Kasumi-1 (cell line): Measurements from ENCODE around the gene THSD7B.
"Not testable (repeated sequence)": the region's sequence is repeated elsewhere in the genome, so short reads cannot be mapped to it uniquely, and the experiment has no call there.

Experiments
- DNase-seq, 2 experiments: peaks; one replicate each; lab custom pipeline; 2025; lab: John Stamatoyannopoulos, UW

The THSD7B gene

DNA sequence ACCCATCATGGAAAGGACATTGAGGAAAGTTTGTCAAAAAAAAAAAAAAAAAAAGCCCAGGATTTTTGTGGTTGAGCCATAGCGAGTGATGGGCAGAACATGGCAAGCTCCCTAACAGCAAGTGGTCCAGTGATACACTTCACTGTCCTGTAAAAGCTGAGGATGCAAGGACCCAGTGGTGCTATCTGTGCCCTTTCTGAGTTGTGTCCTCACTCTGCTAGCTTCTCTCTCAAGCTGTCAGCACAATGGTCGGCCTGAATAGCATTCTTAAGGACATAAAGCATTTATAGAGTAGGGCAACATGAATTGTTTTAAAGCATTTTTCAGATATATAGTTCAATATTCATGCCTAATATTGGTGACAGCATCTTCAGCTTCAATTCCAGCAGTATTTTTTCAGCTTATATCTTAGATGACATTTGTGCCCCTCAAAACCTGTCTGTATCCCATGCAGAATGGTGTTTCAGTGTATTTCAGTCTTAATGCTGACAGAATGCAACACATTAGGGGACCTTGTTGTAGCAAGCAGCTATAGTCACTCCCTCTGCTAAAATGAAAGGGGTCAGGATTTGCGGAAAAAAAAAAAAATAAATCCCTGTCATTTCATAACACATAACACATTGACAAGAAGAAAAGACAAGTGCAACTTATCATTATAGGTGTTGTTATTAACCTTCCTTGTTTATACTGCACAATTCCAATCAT lies 496.7 kb downstream of the THSD7B start:
- no peak for DNase-seq

DNA sequence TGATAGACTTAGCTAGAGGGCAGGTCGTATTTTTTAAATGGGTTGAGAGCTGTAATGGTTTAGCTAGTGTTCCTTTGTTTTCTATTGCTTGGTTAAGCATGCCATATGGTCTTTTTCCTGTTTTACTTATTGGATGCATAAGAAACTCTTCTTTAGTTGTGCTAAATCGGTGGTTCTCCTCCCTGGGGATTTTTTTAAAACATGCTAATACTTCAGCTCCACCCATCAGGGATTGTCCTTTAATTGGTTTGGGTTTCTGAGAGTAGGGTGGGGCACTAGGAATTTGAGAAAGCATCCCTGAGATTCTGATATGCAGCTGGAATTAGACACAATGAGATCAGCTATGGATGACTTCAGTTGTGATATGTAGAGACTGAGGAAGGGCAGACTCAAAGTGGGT lies 497.2 kb downstream of the THSD7B start:
- DNase-seq, result no peak

DNA sequence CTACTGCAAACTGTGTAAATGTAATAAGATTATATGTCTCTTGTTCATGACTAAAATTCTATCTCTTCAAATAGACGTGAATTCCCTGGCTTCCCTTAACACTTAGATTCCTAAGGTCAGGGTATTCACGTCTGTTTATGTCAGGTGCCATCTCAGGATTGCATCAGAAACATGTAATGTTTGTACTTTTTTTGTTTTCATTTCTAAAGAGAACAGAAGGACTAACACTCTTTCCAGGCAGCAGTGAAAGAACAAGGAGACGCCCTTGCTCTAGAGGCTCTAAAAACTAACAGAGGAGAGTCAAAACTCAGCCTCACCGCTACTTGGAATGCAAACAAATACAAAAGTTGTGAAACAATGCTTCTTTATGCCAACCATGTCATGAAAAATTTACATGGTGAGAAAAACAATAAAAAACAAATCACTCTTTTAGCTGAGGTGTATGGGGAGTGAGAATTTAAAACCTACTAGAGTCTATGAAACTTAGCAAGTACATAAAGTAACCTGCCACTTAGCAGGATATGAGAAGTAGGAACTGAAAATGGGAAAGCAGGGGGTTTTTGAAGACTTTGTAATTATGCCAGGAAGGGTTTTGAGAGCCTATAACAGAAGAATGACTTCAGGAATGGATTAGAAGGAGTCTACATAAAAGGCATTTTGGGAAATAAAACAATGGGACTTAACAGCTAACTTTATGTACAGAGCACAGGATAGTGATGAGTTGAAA lies 522.7 kb downstream of the THSD7B start:
- DNase-seq, result no peak

DNA sequence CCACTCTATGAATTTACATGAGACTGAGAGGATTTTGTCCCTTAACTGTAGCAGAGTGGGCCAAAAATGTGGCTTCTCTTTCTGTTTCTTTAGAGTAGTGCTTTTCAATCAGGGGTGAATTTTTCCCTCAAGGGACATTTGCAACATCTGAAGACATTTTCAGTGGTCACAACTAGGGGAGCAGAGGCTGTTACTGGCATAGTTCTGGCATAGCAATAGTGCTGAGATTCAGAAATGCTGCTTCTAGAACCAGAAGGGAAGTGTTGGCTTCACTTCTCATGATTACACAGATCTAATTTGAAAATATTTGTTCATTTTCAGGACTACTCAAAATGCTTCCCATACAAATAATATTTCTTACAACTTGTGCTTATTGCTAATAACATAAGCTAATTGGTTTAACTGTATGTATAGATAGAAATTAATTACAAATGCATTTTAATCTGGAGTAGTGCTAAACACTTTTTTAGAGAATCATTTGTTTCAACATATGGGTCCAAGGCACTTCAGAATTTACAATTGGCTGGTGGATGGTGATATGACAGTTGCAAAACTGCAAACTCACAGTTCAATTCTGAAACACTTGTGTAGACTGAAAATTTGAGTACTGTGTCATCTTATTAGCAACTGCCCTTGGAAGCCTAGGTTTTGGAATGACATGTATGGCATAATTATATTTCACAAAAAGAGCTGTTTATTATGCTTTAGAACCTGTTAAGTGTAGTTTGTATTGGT lies 526.7 kb downstream of the THSD7B start:
- DNase-seq, result no peak

DNA sequence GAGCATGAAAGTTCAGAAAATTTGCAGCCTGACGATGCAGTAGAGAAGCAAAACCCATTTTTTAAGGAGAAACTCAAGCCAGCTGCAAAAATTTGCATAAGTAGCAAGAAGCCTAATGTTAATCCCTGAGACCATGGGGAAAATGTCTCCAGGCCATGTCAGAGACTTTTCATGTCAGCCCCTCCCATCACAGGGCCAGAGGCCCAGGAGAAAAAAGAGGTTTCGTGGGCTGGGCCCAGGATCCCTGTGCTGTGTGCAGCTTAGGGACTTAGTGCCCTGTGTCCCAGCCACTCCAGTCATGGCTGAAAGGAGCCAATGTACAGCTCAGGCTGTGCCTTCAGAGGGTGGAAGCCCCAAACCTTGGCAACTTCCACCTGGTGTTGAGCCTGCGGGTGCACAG lies 533.0 kb downstream of the THSD7B start:
- no peak for DNase-seq

DNA sequence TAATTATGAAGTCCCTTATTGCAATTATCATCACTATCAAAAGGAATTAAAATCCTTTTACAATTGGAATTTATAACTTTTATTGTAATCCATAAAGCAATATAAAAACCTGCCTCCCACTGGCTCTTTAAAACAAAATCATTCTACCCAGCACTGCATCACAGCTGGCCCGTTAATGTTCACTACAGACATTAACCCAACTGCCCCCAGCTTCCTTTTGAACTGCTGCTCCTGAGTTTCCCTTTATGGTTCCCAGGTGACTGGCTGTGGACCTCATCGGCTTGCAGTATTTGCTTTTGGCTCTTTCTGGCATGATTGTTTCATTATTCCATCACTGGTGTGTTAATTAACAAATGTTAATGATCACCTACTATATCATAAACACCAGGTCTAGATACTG lies 535.6 kb downstream of the THSD7B start:
- no peak for DNase-seq

DNA sequence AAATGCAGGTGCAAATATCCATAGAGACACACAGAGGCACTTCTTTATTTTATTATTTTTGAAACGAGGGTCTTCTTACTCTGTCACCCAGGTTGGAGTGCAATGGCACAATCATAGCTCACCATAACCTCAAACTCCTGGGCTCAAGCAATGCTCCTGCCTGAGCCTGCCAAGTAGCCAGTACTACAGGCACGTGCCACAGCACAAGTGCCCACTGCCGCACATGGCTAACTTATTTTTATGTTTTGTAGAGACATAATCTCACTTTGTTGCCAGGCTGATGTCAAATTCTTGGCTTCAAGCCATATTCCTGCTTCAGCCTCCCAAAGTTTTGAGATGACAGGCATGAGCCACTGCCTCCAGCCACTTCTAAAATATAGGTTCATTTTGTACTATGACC lies 537.6 kb downstream of the THSD7B start:
- DNase-seq, result no peak

DNA sequence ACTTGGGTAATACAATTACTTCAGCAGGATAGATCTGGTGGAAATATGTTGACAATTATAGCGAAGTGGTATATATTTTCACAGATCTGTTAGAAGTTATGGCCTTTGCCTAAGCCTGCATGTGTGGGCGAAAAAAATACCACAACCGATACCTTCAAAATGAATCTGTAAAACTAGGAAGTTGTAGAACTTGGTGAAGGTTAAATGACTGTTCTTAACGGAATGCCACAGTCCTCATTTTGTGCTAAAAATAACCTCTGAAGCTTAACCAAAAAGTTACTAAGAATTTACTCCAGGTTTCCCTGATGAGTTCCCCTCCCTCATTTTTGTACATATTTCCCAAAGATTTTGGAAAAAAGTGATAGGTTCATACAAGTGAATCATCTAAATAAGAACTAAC lies 550.7 kb downstream of the THSD7B start:
- no peak for DNase-seq

DNA sequence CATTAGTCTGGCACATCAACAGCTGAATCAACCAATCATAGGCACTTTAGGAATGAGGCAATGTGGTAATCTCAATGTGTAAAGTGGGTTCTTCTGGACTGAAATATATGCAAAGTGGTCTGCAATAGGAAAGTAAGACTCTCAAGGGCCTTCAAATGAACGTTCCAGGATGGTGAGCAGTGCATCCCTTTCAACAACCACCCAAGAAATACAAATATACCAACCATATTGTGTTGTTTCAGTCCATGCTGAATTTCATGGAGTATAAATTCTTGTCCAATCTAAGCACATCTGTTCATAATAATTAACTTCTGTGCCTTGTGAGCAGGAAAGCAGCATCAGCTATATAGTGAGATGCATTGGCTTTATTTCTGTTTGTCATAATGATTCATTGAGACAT lies 556.2 kb downstream of the THSD7B start:
- no peak for DNase-seq

DNA sequence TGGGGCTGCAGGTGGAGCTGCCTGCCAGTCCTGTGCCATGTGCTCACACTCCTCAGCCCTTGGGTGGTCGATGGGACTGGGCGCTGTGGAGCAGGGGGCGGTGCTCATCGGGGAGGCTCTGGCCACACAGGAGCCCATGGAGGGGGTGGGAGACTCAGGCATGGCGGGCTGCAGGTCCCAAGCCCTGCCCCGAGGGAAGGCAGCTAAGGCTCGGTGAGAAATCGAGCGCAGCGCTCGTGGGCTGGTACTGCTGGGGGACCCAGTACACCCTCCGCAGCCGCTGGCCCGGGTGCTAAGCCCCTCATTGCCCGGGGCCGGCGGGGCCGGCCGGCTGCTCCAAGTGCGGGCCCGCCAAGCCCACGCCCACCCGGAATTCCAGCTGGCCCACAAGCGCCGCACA lies 566.2 kb downstream of the THSD7B start:
- DNase-seq, result not testable (repeated sequence)

DNA sequence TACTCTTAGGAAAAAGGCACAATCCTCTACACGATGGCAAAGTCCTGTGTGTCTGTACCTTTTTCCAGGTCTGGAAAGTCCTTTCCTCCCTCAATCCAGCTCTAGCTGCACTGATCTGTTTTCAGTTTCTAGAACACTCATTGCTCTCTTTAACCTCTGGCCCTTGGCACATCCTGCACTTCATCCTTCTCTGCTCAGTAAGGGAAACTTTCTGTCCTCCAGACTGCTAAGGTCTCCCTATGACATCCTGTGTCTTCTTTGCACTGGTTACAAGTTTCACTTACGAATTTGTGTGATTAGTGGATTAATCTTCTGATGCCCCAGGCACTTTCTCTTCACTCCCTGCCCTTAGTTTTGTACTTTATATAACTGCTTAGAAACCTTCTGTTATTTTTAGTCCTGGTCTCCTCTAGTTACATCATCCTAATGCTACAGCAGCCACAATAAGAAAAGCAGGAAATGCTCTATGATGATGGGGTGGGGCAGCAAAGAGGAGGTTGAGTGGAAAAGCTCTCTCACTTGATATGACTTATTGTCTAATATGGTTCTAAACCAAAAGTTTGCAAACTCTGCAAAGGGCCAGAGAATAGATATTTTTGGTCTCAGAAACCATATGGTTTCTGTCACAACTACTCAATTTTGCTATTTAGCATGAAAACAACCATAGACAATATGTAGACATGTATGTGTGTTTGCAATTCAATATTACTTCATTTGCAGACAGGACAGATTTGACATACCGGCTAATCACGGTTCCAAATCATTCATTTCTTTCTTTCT lies 568.2 kb downstream of the THSD7B start:
- peak; percentile 19 to 27 for DNase-seq

DNA sequence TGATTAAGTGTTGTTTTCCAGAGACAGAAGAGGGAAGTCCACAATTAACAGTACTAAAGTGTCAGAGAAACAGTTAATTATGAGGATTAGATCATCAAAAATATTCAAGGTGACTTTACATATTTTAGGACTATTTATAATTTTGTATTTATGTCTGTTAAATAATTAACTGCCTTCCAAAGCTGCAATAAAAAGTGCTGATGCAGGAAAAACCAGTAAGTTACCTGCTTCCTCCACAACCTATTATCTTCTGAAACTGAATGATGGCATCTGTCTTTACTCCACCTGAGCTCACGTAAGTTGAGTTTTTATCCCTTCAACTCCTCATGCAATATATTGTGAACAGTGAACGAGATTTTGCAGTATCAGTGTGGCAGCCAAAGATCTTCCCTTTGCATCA lies 570.7 kb downstream of the THSD7B start:
- no peak for DNase-seq

DNA sequence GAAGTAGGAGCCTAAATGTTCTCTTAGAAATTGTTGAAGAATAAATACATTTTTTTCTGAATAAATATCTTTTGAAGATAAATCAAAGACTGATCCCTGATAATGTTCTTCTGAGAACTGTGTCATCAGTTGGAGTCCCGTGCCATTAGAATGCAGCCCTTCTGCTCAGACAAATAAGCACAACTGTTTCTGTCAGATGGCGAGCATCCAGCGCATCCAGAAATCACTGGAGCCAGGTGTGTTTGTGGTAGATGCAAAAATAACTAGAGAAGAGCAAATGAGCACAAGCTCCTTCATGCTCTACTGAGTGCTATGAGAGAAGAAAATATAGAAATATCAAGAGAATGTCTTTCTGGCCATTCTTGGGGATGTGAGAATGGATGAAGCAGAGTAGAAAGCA lies 573.7 kb downstream of the THSD7B start:
- no peak for DNase-seq

DNA sequence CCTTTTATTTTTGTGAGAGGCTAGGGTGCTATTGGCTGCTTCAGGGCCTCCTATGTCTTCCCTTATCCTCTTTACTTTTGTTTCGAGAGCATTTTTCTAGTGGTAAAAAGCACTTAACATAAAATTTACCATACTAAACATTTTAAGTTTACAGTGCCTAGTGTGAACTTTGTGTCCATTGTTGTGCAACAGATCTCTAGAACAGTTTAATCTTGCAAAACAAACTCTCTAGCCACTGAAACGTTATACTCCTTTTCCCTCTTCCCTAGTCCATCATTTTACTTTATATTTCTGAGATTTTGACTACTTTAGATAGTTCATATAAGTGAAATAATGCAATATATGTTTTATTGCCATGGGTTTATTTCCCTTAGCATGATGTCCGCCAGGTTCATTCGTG lies 580.6 kb downstream of the THSD7B start:
- no peak for DNase-seq

DNA sequence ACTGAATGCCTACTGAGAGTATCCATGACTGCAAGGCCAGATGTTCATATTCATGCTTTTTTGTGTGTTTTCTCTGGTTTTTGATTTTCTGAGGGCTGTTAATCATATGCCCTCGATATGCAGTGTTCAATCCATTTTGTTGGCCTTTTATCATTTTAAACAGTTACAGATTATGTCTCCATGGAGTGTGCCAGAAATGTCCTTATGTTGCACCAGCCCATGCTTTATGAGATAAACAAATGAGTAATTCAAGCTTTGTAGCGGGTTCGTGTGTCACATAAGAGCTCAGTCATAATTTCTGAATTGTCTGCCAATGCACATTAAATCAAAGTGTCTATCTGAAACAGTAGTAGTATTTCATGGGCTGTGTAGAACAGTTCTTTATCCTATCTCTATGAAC lies 583.0 kb downstream of the THSD7B start:
- DNase-seq, result no peak

DNA sequence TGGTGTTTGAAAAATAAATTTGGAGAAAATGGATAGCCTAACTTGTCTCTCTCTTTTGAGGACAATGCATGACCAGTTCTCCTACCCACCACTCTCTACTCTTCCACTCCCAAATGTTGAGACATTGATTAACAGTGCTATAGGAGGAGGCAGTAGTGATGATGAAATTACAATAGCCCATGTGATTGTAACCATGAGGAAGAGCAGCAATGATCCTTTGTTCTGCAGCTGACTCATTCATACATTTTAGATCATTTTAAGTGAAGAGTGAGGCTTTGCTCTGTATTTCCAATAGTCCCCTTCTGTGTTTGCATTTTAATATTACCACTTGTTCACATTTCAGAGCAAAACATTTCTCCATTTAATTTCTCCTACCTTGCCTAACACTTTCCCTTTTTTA lies 592.3 kb downstream of the THSD7B start:
- no peak for DNase-seq

DNA sequence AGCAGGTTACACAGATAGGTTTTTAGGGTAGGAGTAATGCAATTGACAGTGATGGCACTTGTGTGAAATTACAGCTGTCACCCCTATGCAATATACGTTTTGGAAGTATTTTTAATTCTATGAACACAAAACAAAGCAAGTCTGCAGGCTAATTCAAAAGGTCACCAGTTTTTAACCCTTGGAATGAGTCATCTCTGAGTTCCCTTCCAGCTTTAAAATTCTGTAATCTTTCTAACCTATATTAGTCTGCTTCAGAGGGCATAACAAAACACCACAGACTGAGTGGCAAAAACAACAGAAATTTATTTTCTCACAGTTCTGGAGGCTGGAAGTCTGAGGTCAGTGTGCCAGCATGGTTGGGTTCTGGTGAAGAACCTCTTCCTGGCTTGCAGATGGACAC lies 602.0 kb downstream of the THSD7B start:
- DNase-seq, result no peak

DNA sequence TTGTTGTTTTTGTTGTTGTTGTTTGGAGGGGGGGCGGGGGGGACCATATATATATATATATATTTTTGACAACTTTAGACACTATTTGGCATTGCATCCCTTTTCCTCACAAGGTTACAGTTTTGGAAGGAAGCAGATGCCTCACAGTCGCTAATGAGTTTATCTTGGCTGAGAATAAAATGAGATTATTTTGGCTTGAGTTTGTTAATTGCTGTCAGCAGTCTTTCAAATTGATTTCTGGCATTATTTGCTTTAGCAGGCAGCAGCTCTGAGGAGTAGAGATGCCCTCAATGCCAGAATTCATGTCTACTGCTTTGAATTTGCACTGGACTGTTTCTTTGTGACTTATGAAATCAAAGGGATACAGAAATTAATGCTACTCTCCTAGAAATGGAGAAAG lies 603.8 kb downstream of the THSD7B start:
- DNase-seq, result no peak

DNA sequence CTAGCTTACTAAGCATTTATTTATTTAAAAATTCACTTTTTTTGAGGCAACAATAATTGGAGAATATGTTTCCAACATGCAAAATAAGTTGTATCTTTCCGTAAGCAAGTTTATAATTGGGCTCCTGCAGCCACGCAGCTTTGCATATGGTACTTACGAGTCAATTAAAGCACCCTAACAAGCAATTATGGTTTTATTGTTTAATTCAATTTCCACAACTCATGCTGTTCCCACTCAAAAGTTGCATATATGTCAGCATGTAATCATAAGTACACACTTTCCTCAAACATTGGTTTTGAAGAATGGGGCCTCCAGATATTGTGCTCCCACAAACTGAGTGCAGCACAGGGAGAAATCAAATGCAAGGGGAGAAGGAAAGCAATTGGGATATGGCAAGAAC lies 613.8 kb downstream of the THSD7B start:
- no peak for DNase-seq

DNA sequence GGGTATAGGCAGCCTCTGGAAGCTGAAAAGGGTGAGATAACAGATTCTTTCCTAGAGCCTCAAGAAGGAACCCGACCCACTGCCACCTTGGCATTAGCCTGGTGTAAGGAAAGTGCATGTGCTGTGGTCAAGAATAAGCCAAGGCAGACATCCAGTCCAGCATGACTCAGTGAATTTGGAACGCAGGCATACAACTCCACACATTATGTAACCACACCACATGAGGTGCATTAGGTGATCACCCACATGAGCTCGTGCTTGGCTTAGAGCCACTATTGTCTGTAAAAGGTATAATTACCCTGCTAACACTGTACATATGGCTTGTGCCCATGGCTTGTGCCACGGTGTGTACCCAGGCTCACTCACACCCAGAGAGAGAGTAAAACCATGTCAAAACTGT lies 615.3 kb downstream of the THSD7B start:
- no peak for DNase-seq

DNA sequence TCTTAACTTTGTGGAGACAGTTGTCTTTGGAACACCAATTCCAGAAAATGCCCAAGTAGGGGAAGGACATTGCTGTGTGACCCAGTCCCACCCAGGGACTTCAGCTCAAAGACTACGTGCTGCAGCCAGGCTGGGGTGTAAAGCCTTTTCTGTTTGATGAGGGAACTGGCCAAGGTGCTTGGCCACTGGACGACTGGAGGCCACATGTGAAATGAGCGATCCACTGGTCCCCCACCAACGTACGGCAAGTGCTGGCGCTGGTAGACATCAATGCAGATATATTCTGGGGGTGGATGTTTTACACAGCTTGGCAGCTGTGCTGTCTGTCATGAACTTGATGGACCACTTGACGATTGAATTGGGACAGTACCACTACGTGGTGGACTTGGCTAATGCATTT lies 616.4 kb downstream of the THSD7B start:
- DNase-seq, result no peak

DNA sequence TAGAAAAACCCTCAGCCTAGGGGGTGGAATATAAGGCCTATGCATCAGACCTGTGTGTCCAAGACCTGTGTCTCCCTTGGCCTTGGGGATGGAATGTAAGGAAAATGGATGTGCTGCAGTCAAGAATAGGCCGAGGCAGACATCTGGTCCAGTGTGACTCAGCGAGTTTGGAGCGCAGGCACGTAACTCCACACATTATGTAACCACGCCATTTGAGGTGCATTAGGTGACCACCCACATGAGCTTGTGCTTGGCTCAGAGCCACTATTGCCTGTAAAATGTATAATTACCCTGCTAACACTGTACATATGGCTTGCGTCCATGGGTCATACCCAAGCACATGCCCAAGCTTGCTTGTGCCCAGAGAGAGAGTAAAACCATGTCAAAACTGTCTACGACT lies 618.0 kb downstream of the THSD7B start:
- no peak for DNase-seq
